GM12875 (cell line): ENCODE measurements around the gene L3MBTL2.

Source experiments
- H3K4me3 ChIP-seq: one replicate; pipeline ENCODE4 v1.5.1; 2011; ENCODE audit warnings: low read depth, low read length, control low read depth
- CTCF ChIP-seq: IDR thresholded peaks from 2 replicates; pipeline ENCODE4 v1.5.1; 2011; ENCODE audit warnings: low read depth, mild to moderate bottlenecking, control low read depth, inconsistent platforms, low read length, moderate library complexity, borderline replicate concordance; ENCODE audit not compliant: insufficient read depth

L3MBTL2 gene

GRCh38 chr22:41204992-41205900 is at the start of gene L3MBTL2:
L3MBTL2 (plus strand) TSS chr22:41205312; CDS start chr22:41205363, 51 bp downstream.
- peak within 1 kb of the TSS; percentile 94 for H3K4me3 ChIP-seq
- TF ChIP-seq CTCF = no peak

GRCh38 chr22:41157083-41157482 is 48.0 kb upstream of the L3MBTL2 start:
- H3K4me3 ChIP-seq = no peak overlapping the region

GRCh38 chr22:41169157-41169556 is 36.0 kb upstream of the L3MBTL2 start:
- H3K4me3 ChIP-seq = no peak overlapping the region
- no peak for TF ChIP-seq CTCF

More at GRCh38 chr22:41157083-41157482, 48.0 kb upstream of the L3MBTL2 start:
- TF ChIP-seq CTCF = no peak

GRCh38 chr22:41171996-41172395 is 33.1 kb upstream of the L3MBTL2 start:
- no peak overlapping the region for H3K4me3 ChIP-seq
- no peak for TF ChIP-seq CTCF

- no peak overlapping the region for H3K4me3 ChIP-seq
- TF ChIP-seq CTCF = no peak
Measured at GRCh38 chr22:41175546-41175945, 29.6 kb upstream of the L3MBTL2 start.

GRCh38 chr22:41177040-41177621 is 28.0 kb upstream of the L3MBTL2 start:
- TF ChIP-seq CTCF = no peak
- no peak overlapping the region for H3K4me3 ChIP-seq
